MCF 10A (cell line): ENCODE results near the gene DLAT. TPM values are rescaled to one million over a fixed set of nuclear protein-coding genes. Genes with fewer than 3 reads are reported as not detected.

Experiments used
- Bru-seq: library from RNA; stranded (reverse); fragments of 400-500 nt; gene quantifications from one replicate; lab custom pipeline; 2021; lab: Mats Ljungman, UMichigan
- BruChase-seq, 2 experiments: library from RNA; stranded (reverse); fragments of 400-500 nt; gene quantifications; one replicate each; lab custom pipeline; 2021; lab: Mats Ljungman, UMichigan
- BruUV-seq: library from RNA; stranded (reverse); fragments of 400-500 nt; replicated peaks from 2 replicates; lab custom pipeline; 2021; lab: Mats Ljungman, UMichigan
- CTCF ChIA-PET: fragments of 300-600 bp; sonication (Branson Sonifier 250); formaldehyde crosslinking; extraction: SDS; loops from one replicate; lab custom pipeline; 2021; ENCODE audit warnings: antibody characterized with exemption, inconsistent platforms; lab: Yijun Ruan, JAX
- POLR2A ChIA-PET: fragments of 300-600, 350-650 bp; sonication (Branson Sonifier 250); formaldehyde crosslinking; extraction: SDS; loops from one replicate; lab custom pipeline; 2020; ENCODE audit warnings: antibody characterized with exemption, inconsistent platforms; lab: Yijun Ruan, JAX
- DNase-seq: peaks from one replicate; pipeline ENCODE4 v3.0.0-alpha.2; 2018; ENCODE audit not compliant: unreplicated experiment
- H3K27ac Mint-ChIP-seq: one replicate; pipeline ENCODE4 v1.8.0; 2022; ENCODE audit warnings: mild to moderate bottlenecking, low read depth, mixed read lengths; ENCODE audit not compliant: unreplicated experiment
- H3K27me3 Mint-ChIP-seq: one replicate; pipeline ENCODE4 v1.8.0; 2022; ENCODE audit warnings: mixed read lengths; ENCODE audit not compliant: insufficient read depth, unreplicated experiment
- H3K36me3 Mint-ChIP-seq: one replicate; pipeline ENCODE4 v1.8.0; 2022; ENCODE audit warnings: mild to moderate bottlenecking, moderate library complexity, mixed read lengths; ENCODE audit not compliant: insufficient read depth, unreplicated experiment
- H3K4me1 Mint-ChIP-seq: one replicate; pipeline ENCODE4 v1.8.0; 2022; ENCODE audit warnings: mixed read lengths; ENCODE audit not compliant: insufficient read depth, unreplicated experiment
- H3K4me3 Mint-ChIP-seq: one replicate; pipeline ENCODE4 v1.8.0; 2022; ENCODE audit warnings: mild to moderate bottlenecking, moderate library complexity, mixed read lengths; ENCODE audit not compliant: unreplicated experiment
- H3K9me3 Mint-ChIP-seq: one replicate; pipeline ENCODE4 v1.8.0; 2022; ENCODE audit warnings: mixed read lengths; ENCODE audit not compliant: unreplicated experiment
- CTCF ChIP-seq: fragments of 200-600 bp; IDR thresholded peaks from one replicate; pipeline ENCODE4 v1.8.0; 2022; ENCODE audit warnings: antibody characterized with exemption, mild to moderate bottlenecking; ENCODE audit not compliant: unreplicated experiment
- intact Hi-C: fragments of 100-400 bp; cut with micrococcal nuclease; formaldehyde crosslinking; loops from 2 replicates; pipeline ENCODE4 v1.14.1; 2022
- long read RNA-seq: library from polyadenylated mRNA; stranded (forward); transcript quantifications from one replicate; pipeline ENCODE4 v2.0.0, GENCODE V29; 2022
- total RNA-seq: library from RNA; stranded (reverse); gene quantifications from 2 replicates; pipeline ENCODE4 v1.2.3, GENCODE V29; 2022

DLAT gene
- total RNA-seq (43.3 and 46.7 TPM in 2 replicates), Bru-seq, nascent RNA (percentile 74 among the genes with signal in this experiment), BruChase-seq, experiment 1, labeled RNA remaining after a 6-hour chase (percentile 88 among the genes with signal in this experiment), BruChase-seq, experiment 2, labeled RNA remaining after a 2-hour chase (percentile 81 among the genes with signal in this experiment)
- long read RNA-seq, full-length matches to known transcripts: 145 of 159 reads
- long read RNA-seq, partial matches to known transcripts: 2 of 159 reads
- long read RNA-seq, other reads (novel, unspliced or antisense): 12 of 159 reads

GRCh38 chr11:112024773-112025678, at the start of gene DLAT:
Gene DLAT, plus strand, starts transcription at chr11:112025408. Its CDS starts 65 bp downstream, at chr11:112025473.
- TF ChIP-seq CTCF: no peak
- Mint-ChIP-seq H3K4me3 (peak within 1 kb of the TSS; percentile 91), H3K27ac (peak within 1 kb of the TSS; percentile 95), H3K27me3 (no peaks in the 10 kb centered on the region), H3K9me3 (no peaks in the 10 kb centered on the region), H3K4me1 (peaks cover 7% of the 10 kb centered on the region), H3K36me3 (peaks cover 40% of the 10 kb centered on the region)
- intact Hi-C loops: loop anchor here (1.0 kb wide), 1 partner anchor 146 kb away; the partner anchor contains the start of genes CFAP68 and FDXACB1
- DNase-seq: peak; percentile 88
- ChIA-PET POLR2A (interaction anchor here (0.6 to 2.5 kb wide), 24 partner anchors 8 to 225 kb away, joined by 3 to 12 read pairs (median 4); partner anchors contain the start of genes ALG9, NKAPD1, PIH1D2 and SDHD), CTCF (interaction anchor here (0.6 kb wide), 1 partner anchor 16 kb away, joined by 4 read pairs; no protein-coding TSS in a partner anchor)
- BruUV-seq: TSS peak; percentile 46

GRCh38 chr11:111976119-111976766, 49.0 kb upstream of the DLAT start:
- peak overlapping the region; percentile 81 for H3K4me3 Mint-ChIP-seq
- H3K4me1 Mint-ChIP-seq: peaks cover 31% of the 10 kb centered on the region
- peaks cover 11% of the 10 kb centered on the region for H3K36me3 Mint-ChIP-seq
- DNase-seq: no peak
- no peak for TF ChIP-seq CTCF
- H3K27me3 Mint-ChIP-seq: no peaks in the 10 kb centered on the region
- H3K27ac Mint-ChIP-seq: peak overlapping the region; percentile 97
- no peaks in the 10 kb centered on the region for H3K9me3 Mint-ChIP-seq
- BruUV-seq: TSS peak; percentile 37
- ChIA-PET POLR2A (interaction anchor here (0.7 to 11.0 kb wide), 5 partner anchors 11 to 41 kb away, joined by 3 to 513 read pairs (median 7); partner anchors contain the start of gene DIXDC1), CTCF (interaction anchor here (0.6 to 14.5 kb wide), 3 partner anchors 41 to 78 kb away, joined by 3 to 564 read pairs (median 3); partner anchors contain the start of genes C11orf52 and DIXDC1)
- intact Hi-C loops: loop anchor here (1.0 to 5.0 kb wide), 2 partner anchors 45 to 309 kb away; no protein-coding TSS in a partner anchor

GRCh38 chr11:111976767-111977145, 48.5 kb upstream of the DLAT start:
- CTCF ChIA-PET: interaction anchor here (14.5 kb wide), 1 partner anchor 41 kb away, joined by 564 read pairs; the partner anchor contains the start of gene DIXDC1
- intact Hi-C loops: loop anchor here (1.0 to 5.0 kb wide), 2 partner anchors 45 to 309 kb away; no protein-coding TSS in a partner anchor

More at GRCh38 chr11:111976767-111977145, 48.5 kb upstream of the DLAT start:
- Mint-ChIP-seq H3K27ac (peak overlapping the region; percentile 97), H3K27me3 (no peaks in the 10 kb centered on the region), H3K4me3 (peak overlapping the region; percentile 81), H3K36me3 (peaks cover 12% of the 10 kb centered on the region), H3K9me3 (no peaks in the 10 kb centered on the region), H3K4me1 (peaks cover 31% of the 10 kb centered on the region)
- POLR2A ChIA-PET: interaction anchor here (0.8 to 11.0 kb wide), 6 partner anchors 11 to 99 kb away, joined by 3 to 513 read pairs (median 10); partner anchors contain the start of genes C11orf52 and DIXDC1
- DNase-seq: peak; percentile 77
- no TSS peak for BruUV-seq
- TF ChIP-seq CTCF: no peak
